ENCODE data around the gene IQCF5.

- TF ChIP-seq, protein P1, sequence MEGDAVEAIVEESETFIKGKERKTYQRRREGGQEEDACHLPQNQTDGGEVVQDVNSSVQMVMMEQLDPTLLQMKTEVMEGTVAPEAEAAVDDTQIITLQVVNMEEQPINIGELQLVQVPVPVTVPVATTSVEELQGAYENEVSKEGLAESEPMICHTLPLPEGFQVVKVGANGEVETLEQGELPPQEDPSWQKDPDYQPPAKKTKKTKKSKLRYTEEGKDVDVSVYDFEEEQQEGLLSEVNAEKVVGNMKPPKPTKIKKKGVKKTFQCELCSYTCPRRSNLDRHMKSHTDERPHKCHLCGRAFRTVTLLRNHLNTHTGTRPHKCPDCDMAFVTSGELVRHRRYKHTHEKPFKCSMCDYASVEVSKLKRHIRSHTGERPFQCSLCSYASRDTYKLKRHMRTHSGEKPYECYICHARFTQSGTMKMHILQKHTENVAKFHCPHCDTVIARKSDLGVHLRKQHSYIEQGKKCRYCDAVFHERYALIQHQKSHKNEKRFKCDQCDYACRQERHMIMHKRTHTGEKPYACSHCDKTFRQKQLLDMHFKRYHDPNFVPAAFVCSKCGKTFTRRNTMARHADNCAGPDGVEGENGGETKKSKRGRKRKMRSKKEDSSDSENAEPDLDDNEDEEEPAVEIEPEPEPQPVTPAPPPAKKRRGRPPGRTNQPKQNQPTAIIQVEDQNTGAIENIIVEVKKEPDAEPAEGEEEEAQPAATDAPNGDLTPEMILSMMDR (conservative IDR thresholded peaks at IDR 0.05 in 1 of 2, IDR thresholded peaks at IDR 0.05 in 1 of 2; ENCODE audit: low read depth in 1 of 2, low read length in 2 of 2), result no peak
- TF ChIP-seq EZH2 (IDR thresholded peaks at IDR 0.05; ENCODE audit: low read length, missing control alignments), result no peak
These were observed 28.8 kb upstream of the IQCF5 start for GRCh38 chr3:51904034-51904823.

Data from fibroblast of lung (primary cell).